SU-DHL-6 (cell line): Measurements from ENCODE around the gene APOL4.

Experiments
- H2AFZ ChIP-seq: fragments of 200-600 bp; sonication (generic); 2 replicates; pipeline ENCODE4 v1.6.1; 2014; ENCODE audit warnings: low read depth, mild to moderate bottlenecking, moderate library complexity, mixed read lengths, antibody characterized with exemption, low read length; ENCODE audit not compliant: severe bottlenecking
- H3F3A ChIP-seq: fragments of 200-600 bp; shearing (Covaris generic); 2 replicates; pipeline ENCODE4 v1.6.0; 2016; ENCODE audit warnings: antibody characterized with exemption, mild to moderate bottlenecking; ENCODE audit not compliant: insufficient read depth
- H3K27ac ChIP-seq: fragments of 200-600 bp; sonication (generic); 2 replicates; pipeline ENCODE4 v1.5.1; 2016; ENCODE audit warnings: low read depth, mild to moderate bottlenecking, low read length, moderate library complexity, mixed read lengths
- H3K27me3 ChIP-seq: fragments of 200-600 bp; sonication (generic), shearing (Covaris generic); 2 replicates; pipeline ENCODE4 v1.6.0; 2014; ENCODE audit warnings: mild to moderate bottlenecking, low read length
- H3K36me3 ChIP-seq: fragments of 200-600 bp; sonication (generic); 2 replicates; pipeline ENCODE4 v1.6.1; 2014; ENCODE audit warnings: mild to moderate bottlenecking, low read length, mixed read lengths
- H3K4me2 ChIP-seq: fragments of 300-600, 200-600 bp; shearing (Covaris generic), sonication (generic); 2 replicates; pipeline ENCODE4 v1.6.0; 2014; ENCODE audit warnings: low read length, low read depth, mild to moderate bottlenecking; ENCODE audit not compliant: poor library complexity, severe bottlenecking
- H3K4me3 ChIP-seq: fragments of 200-600 bp; sonication (generic); 2 replicates; pipeline ENCODE4 v1.5.1; 2014; ENCODE audit warnings: antibody characterized with exemption, low read length, mild to moderate bottlenecking, mixed read lengths; ENCODE audit not compliant: insufficient read depth, poor library complexity, severe bottlenecking
- H3K79me2 ChIP-seq: fragments of 200-600 bp; sonication (generic); 2 replicates; pipeline ENCODE4 v1.6.1; 2014; ENCODE audit warnings: mild to moderate bottlenecking, low read length, moderate library complexity; ENCODE audit not compliant: insufficient read depth
- H3K9ac ChIP-seq: fragments of 200-600 bp; sonication (generic); 2 replicates; pipeline ENCODE4 v1.7.0; 2014; ENCODE audit warnings: mild to moderate bottlenecking, low read length
- H3K9me2 ChIP-seq: fragments of 200-600 bp; sonication (generic); replicated peaks from 2 replicates; pipeline ENCODE4 v1.6.1; 2014; ENCODE audit warnings: low read length; ENCODE audit not compliant: insufficient read depth
- H3K9me3 ChIP-seq: fragments of 200-600 bp; sonication (generic); 2 replicates; pipeline ENCODE4 v1.6.1; 2014; ENCODE audit warnings: low read length, mixed read lengths; ENCODE audit not compliant: insufficient read depth
- H4K20me1 ChIP-seq: fragments of 200-600 bp; sonication (generic); 2 replicates; pipeline ENCODE4 v1.6.1; 2014; ENCODE audit warnings: low read depth, mild to moderate bottlenecking, antibody characterized with exemption, low read length, moderate library complexity, mixed read lengths
- CTCF ChIP-seq: fragments of 200-600 bp; sonication (generic); IDR thresholded peaks from one replicate; pipeline ENCODE4 v1.5.1; 2017; ENCODE audit warnings: antibody characterized with exemption, mild to moderate bottlenecking, low read length, moderate library complexity; ENCODE audit not compliant: insufficient read depth, poor library complexity, severe bottlenecking
- EZH2phosphoT487 ChIP-seq: fragments of 200-600 bp; sonication (generic), shearing (Covaris generic); conservative IDR thresholded peaks from 2 replicates; pipeline ENCODE4 v1.6.1; 2018; ENCODE audit warnings: mild to moderate bottlenecking, antibody characterized with exemption, low read length, moderate library complexity, mixed read lengths

Gene APOL4

GRCh38 chr22:36156515-36157419, 44.8 kb downstream of the APOL4 start:
- no peaks in the 10 kb centered on the region for H3K36me3 ChIP-seq
- no peaks in the 10 kb centered on the region for H3K9me2 ChIP-seq
- no peaks in the 10 kb centered on the region for H4K20me1 ChIP-seq
- TF ChIP-seq CTCF: no peak
- TF ChIP-seq EZH2phosphoT487: no peak
- no peaks in the 10 kb centered on the region for H3K79me2 ChIP-seq
- no peaks in the 10 kb centered on the region for H3F3A ChIP-seq
- H3K4me2 ChIP-seq: no peak overlapping the region
- H3K9ac ChIP-seq: no peak overlapping the region
- no peaks in the 10 kb centered on the region for H3K27me3 ChIP-seq
- no peak overlapping the region for H3K27ac ChIP-seq
- no peaks in the 10 kb centered on the region for H3K9me3 ChIP-seq
- no peak overlapping the region for H3K4me3 ChIP-seq
- no peak overlapping the region for H2AFZ ChIP-seq

GRCh38 chr22:36156119-36156514, 45.5 kb downstream of the APOL4 start:
- Histone ChIP-seq H3F3A (no peaks in the 10 kb centered on the region), H3K4me2 (no peak overlapping the region), H2AFZ (no peak overlapping the region), H3K4me3 (no peak overlapping the region), H4K20me1 (no peaks in the 10 kb centered on the region), H3K27ac (no peak overlapping the region), H3K27me3 (no peaks in the 10 kb centered on the region), H3K79me2 (no peaks in the 10 kb centered on the region), H3K9me2 (no peaks in the 10 kb centered on the region), H3K36me3 (no peaks in the 10 kb centered on the region), H3K9ac (no peak overlapping the region), H3K9me3 (no peaks in the 10 kb centered on the region)
- TF ChIP-seq EZH2phosphoT487: no peak
- no peak for TF ChIP-seq CTCF

GRCh38 chr22:36155702-36156101, 45.9 kb downstream of the APOL4 start:
- Histone ChIP-seq H3K4me3 (no peak overlapping the region), H3K4me2 (no peak overlapping the region), H3K9ac (no peak overlapping the region)

More at GRCh38 chr22:36155702-36156101, 45.9 kb downstream of the APOL4 start:
- Histone ChIP-seq H3K27ac (no peak overlapping the region), H3K9me3 (no peaks in the 10 kb centered on the region), H4K20me1 (no peaks in the 10 kb centered on the region), H3K36me3 (no peaks in the 10 kb centered on the region), H3K79me2 (no peaks in the 10 kb centered on the region), H3K27me3 (no peaks in the 10 kb centered on the region), H3F3A (no peaks in the 10 kb centered on the region), H2AFZ (no peak overlapping the region), H3K9me2 (no peaks in the 10 kb centered on the region)
- TF ChIP-seq CTCF (no peak), EZH2phosphoT487 (no peak)
